ENCODE data around the gene HSDL1. TPM values are rescaled to one million over a fixed set of nuclear protein-coding genes. Genes with fewer than 3 reads are reported as not detected.

HSDL1 gene
- total RNA-seq, 1 donor from 2014 or later, result 23.3 TPM

- no peak for DNase-seq (ENCODE audit: low read depth)
- H3K4me3 ChIP-seq (ENCODE audit: low read depth, low read length), result no peak overlapping the region
- TF ChIP-seq CTCF (conservative IDR thresholded peaks at IDR 0.05; ENCODE audit: low read depth, low read length), result no peak
Observed at GRCh38 chr16:84105948-84106740, 38.8 kb downstream of the HSDL1 start.

GRCh38 chr16:84105301-84105815, 39.6 kb downstream of the HSDL1 start:
- no peak overlapping the region for H3K4me3 ChIP-seq (ENCODE audit: low read depth, low read length)
- TF ChIP-seq CTCF (conservative IDR thresholded peaks at IDR 0.05; ENCODE audit: low read depth, low read length), result no peak
- no peak for DNase-seq (ENCODE audit: low read depth)

- TF ChIP-seq CTCF (conservative IDR thresholded peaks at IDR 0.05; ENCODE audit: low read depth, low read length), result no peak
Observed at GRCh38 chr16:84104231-84104630, 40.7 kb downstream of the HSDL1 start.

GRCh38 chr16:84103678-84104077, 41.3 kb downstream of the HSDL1 start:
- H3K4me3 ChIP-seq (ENCODE audit: low read depth, low read length), result no peak overlapping the region
- no peak for TF ChIP-seq CTCF (conservative IDR thresholded peaks at IDR 0.05; ENCODE audit: low read depth, low read length)
- DNase-seq (ENCODE audit: low read depth), result no peak

More at GRCh38 chr16:84104231-84104630, 40.7 kb downstream of the HSDL1 start:
- H3K4me3 ChIP-seq (ENCODE audit: low read depth, low read length), result no peak overlapping the region
- no peak for DNase-seq (ENCODE audit: low read depth)

- TF ChIP-seq CTCF (conservative IDR thresholded peaks at IDR 0.05; ENCODE audit: low read depth, low read length), result no peak
- DNase-seq (ENCODE audit: low read depth), result no peak
- H3K4me3 ChIP-seq (ENCODE audit: low read depth, low read length), result no peak overlapping the region
Observed at GRCh38 chr16:84098939-84099338, 46.0 kb downstream of the HSDL1 start.

GRCh38 chr16:84096447-84097005, 48.5 kb downstream of the HSDL1 start:
- DNase-seq (ENCODE audit: low read depth), result no peak

More at GRCh38 chr16:84096447-84097005, 48.5 kb downstream of the HSDL1 start:
- no peak for TF ChIP-seq CTCF (conservative IDR thresholded peaks at IDR 0.05; ENCODE audit: low read depth, low read length)
- H3K4me3 ChIP-seq (ENCODE audit: low read depth, low read length), result no peak overlapping the region
